Measurements from ENCODE around the gene TBX21.
"Not testable (repeated sequence)": the region's sequence is repeated elsewhere in the genome, so short reads cannot be mapped to it uniquely, and the experiment has no call there.

Gene TBX21

GRCh38 chr17:47732399-47733046 is 513 bp upstream of the TBX21 start:
- peak overlapping the region; percentile 85 for H3K27ac Mint-ChIP-seq
- H3K9me3 Mint-ChIP-seq = no peaks in the 10 kb centered on the region
- peaks cover 26% of the 10 kb centered on the region for H3K36me3 Mint-ChIP-seq
- H3K4me3 Mint-ChIP-seq = peak overlapping the region; percentile 87
- no peaks in the 10 kb centered on the region for H3K27me3 Mint-ChIP-seq
- peaks cover 58% of the 10 kb centered on the region for H3K4me1 Mint-ChIP-seq

DNA sequence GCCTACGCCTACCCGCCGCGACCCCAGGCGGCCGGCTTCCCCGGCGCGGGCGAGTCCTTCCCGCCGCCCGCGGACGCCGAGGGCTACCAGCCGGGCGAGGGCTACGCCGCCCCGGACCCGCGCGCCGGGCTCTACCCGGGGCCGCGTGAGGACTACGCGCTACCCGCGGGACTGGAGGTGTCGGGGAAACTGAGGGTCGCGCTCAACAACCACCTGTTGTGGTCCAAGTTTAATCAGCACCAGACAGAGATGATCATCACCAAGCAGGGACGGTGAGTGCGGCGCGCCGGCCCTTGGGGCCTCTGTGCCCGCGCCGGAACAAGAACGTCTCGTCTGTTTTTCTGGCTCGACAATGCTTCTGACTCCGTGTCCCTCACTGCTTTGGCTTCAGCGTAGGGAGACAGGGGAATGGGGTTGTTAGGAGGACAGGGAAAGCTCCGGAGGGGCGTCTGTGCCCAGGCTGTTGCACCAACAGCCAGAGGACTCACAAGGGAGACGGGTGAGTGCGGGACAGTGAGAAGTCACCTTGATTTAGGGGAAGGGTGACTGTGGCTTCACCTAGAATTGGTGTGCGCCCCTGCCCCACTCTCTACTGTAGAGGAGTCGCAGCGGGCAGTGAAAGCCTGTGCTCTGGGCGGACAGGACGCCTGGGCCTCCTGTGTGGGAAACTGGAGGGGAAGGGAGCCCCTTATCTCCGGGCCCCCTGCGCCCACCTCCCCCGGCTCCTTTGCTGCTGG is 806 bp downstream of the TBX21 start:
- Mint-ChIP-seq H3K4me3 (peak overlapping the region; percentile 97), H3K9me3 (no peaks in the 10 kb centered on the region), H3K27me3 (no peaks in the 10 kb centered on the region), H3K36me3 (peaks cover 28% of the 10 kb centered on the region), H3K4me1 (peaks cover 49% of the 10 kb centered on the region), H3K27ac (peak overlapping the region; percentile 92)

GRCh38 chr17:47735139-47735464 is 2.1 kb downstream of the TBX21 start:
- Mint-ChIP-seq H3K4me3 (peak overlapping the region; percentile 97), H3K9me3 (no peaks in the 10 kb centered on the region), H3K4me1 (peaks cover 53% of the 10 kb centered on the region), H3K27me3 (no peaks in the 10 kb centered on the region), H3K36me3 (peaks cover 28% of the 10 kb centered on the region), H3K27ac (peak overlapping the region; percentile 82)

DNA sequence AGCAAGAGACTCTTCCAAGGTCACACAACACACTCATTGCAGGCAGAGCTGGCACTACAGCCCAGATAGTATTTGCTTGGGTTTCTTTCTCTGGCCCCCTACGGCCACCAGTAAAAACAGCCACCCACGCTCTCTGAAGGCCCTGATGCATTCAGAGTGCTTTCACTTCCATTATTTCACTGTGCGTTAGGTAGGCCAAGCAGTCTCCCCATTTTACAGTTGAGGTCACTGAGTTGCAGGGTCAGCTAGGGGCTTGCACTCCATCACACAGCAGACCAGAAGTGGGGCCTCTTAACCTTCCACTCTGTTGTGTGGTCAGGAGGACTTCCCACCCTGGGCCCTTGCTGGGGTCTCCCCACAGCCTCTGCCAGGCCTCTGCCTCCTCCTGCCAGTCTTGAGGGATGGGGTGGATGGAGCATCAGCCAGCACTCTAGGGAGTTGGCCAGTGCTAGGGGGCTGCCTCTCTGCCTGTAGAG is 2.5 kb downstream of the TBX21 start:
- Mint-ChIP-seq H3K27ac (peak overlapping the region; percentile 82), H3K27me3 (no peaks in the 10 kb centered on the region), H3K9me3 (no peaks in the 10 kb centered on the region), H3K36me3 (peaks cover 28% of the 10 kb centered on the region), H3K4me1 (peaks cover 50% of the 10 kb centered on the region), H3K4me3 (peak overlapping the region; percentile 97)

- Mint-ChIP-seq H3K36me3 (peaks cover 30% of the 10 kb centered on the region), H3K27me3 (no peaks in the 10 kb centered on the region), H3K27ac (peak overlapping the region; percentile 68), H3K4me1 (peaks cover 49% of the 10 kb centered on the region), H3K9me3 (no peaks in the 10 kb centered on the region), H3K4me3 (peak overlapping the region; percentile 97)
Measured at GRCh38 chr17:47736501-47737495, 3.8 kb downstream of the TBX21 start.

- H3K36me3 Mint-ChIP-seq = peaks cover 30% of the 10 kb centered on the region
- peaks cover 48% of the 10 kb centered on the region for H3K4me1 Mint-ChIP-seq
- no peak overlapping the region for H3K27ac Mint-ChIP-seq
- H3K4me3 Mint-ChIP-seq = peak overlapping the region; percentile 66
- no peaks in the 10 kb centered on the region for H3K9me3 Mint-ChIP-seq
- H3K27me3 Mint-ChIP-seq = no peaks in the 10 kb centered on the region
Measured at GRCh38 chr17:47738178-47738577, 5.1 kb downstream of the TBX21 start.

DNA sequence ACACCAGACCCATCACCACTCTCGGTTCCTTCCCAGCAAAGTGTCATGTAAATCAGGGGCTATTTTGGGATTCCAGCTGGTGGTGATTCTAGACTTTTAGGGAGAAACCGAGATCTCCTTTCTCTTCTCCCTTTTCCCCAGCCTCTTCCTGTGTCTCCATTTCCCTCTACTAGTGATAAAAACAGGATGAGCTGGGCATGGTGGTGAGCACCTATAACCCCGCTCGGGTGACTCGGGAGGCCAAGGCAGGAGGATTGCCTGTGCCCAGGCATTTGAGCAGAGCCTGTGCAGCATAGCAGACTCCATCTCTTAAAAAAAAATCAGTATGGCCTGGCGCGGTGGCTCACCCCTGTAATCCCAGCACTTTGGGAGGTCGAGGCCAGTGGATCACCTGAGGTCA is 6.1 kb downstream of the TBX21 start:
- Mint-ChIP-seq H3K9me3 (no peaks in the 10 kb centered on the region), H3K36me3 (peaks cover 27% of the 10 kb centered on the region), H3K27ac (peak overlapping the region; percentile 12), H3K27me3 (no peaks in the 10 kb centered on the region), H3K4me3 (peak overlapping the region; percentile 66), H3K4me1 (peaks cover 43% of the 10 kb centered on the region)

DNA sequence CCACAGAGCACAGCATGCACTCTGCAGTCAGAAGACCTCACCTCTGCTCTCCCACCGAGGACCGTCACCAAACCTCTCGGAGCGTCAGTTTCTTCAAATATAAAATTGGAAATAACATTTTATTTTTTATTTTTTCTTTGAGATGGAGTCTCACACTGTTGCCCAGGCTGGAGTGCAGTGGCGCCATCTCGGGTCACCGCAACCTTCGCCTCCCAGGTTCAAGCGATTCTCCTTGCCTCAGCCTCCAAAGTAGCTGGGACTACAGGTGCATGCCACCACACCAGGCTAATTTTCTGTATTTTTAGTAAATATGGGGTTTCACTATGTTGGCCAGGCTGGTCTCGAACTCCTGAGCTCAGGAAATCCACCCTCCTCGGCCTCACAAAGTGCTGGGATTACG is 6.9 kb downstream of the TBX21 start:
- H3K4me1 Mint-ChIP-seq = peaks cover 43% of the 10 kb centered on the region
- not testable (repeated sequence) for H3K27ac Mint-ChIP-seq, H3K4me3 Mint-ChIP-seq, H3K27me3 Mint-ChIP-seq, H3K9me3 Mint-ChIP-seq
- peaks cover 26% of the 10 kb centered on the region for H3K36me3 Mint-ChIP-seq

- no peaks in the 10 kb centered on the region for H3K9me3 Mint-ChIP-seq
- H3K4me3 Mint-ChIP-seq = peak overlapping the region; percentile 16
- peaks cover 21% of the 10 kb centered on the region for H3K36me3 Mint-ChIP-seq
- H3K4me1 Mint-ChIP-seq = peaks cover 39% of the 10 kb centered on the region
- no peaks in the 10 kb centered on the region for H3K27me3 Mint-ChIP-seq
- H3K27ac Mint-ChIP-seq = peak overlapping the region; percentile 18
Measured at GRCh38 chr17:47741109-47741792, 8.2 kb downstream of the TBX21 start.

- Mint-ChIP-seq H3K4me3 (peak overlapping the region; percentile 42), H3K27me3 (no peaks in the 10 kb centered on the region), H3K36me3 (peaks cover 17% of the 10 kb centered on the region), H3K27ac (no peak overlapping the region), H3K4me1 (peaks cover 34% of the 10 kb centered on the region), H3K9me3 (no peaks in the 10 kb centered on the region)
Measured at GRCh38 chr17:47741793-47742145, 8.7 kb downstream of the TBX21 start.

- no peaks in the 10 kb centered on the region for H3K9me3 Mint-ChIP-seq
- peak overlapping the region; percentile 65 for H3K4me3 Mint-ChIP-seq
- no peaks in the 10 kb centered on the region for H3K27me3 Mint-ChIP-seq
- H3K27ac Mint-ChIP-seq = no peak overlapping the region
- peaks cover 12% of the 10 kb centered on the region for H3K36me3 Mint-ChIP-seq
- H3K4me1 Mint-ChIP-seq = peaks cover 26% of the 10 kb centered on the region
Measured at GRCh38 chr17:47742319-47743181, 9.5 kb downstream of the TBX21 start.

GRCh38 chr17:47744168-47745036 is 11.4 kb downstream of the TBX21 start:
- no peaks in the 10 kb centered on the region for H3K27me3 Mint-ChIP-seq
- H3K27ac Mint-ChIP-seq = no peak overlapping the region
- H3K4me1 Mint-ChIP-seq = peaks cover 20% of the 10 kb centered on the region
- H3K4me3 Mint-ChIP-seq = no peak overlapping the region
- H3K9me3 Mint-ChIP-seq = no peaks in the 10 kb centered on the region
- H3K36me3 Mint-ChIP-seq = peaks cover 13% of the 10 kb centered on the region

DNA sequence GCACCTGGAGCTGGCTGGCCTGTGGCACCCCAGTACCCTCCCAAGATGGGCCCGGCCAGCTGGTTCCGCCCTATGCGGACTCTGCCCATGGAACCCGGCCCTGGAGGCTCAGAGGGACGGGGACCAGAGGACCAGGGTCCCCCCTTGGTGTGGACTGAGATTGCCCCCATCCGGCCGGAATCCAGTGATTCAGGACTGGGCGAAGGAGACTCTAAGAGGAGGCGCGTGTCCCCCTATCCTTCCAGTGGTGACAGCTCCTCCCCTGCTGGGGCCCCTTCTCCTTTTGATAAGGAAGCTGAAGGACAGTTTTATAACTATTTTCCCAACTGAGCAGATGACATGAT is 12.0 kb downstream of the TBX21 start:
- Mint-ChIP-seq H3K9me3 (no peaks in the 10 kb centered on the region), H3K4me3 (no peak overlapping the region), H3K4me1 (peaks cover 20% of the 10 kb centered on the region), H3K27ac (no peak overlapping the region), H3K27me3 (no peaks in the 10 kb centered on the region), H3K36me3 (peaks cover 13% of the 10 kb centered on the region)

GRCh38 chr17:47751471-47751870 is 18.4 kb downstream of the TBX21 start:
- Mint-ChIP-seq H3K27me3 (no peaks in the 10 kb centered on the region), H3K4me1 (no peaks in the 10 kb centered on the region), H3K36me3 (peaks cover 10% of the 10 kb centered on the region), H3K9me3 (no peaks in the 10 kb centered on the region), H3K27ac (no peak overlapping the region), H3K4me3 (no peak overlapping the region)
